ENCODE results near the gene C2. TPM values are rescaled to one million over a fixed set of nuclear protein-coding genes. Genes with fewer than 3 reads are reported as not detected.

C2 gene
- 1 to 10 TPM; 1.6 to 2.1 TPM for total RNA-seq

- DNase-seq, result no peak
- no peak within 1 kb of the TSS for H3K27ac Mint-ChIP-seq
- H3K36me3 Mint-ChIP-seq (ENCODE audit: low read depth), result no peaks in the 10 kb centered on the region
- CTCF ChIA-PET, result no interaction called here
- no peaks in the 10 kb centered on the region for H3K27me3 Mint-ChIP-seq (ENCODE audit: low read depth)
- no peaks in the 10 kb centered on the region for H3K9me3 Mint-ChIP-seq
- intact Hi-C loops (cut with micrococcal nuclease), result no loop called here
- no peak within 1 kb of the TSS for H3K4me3 Mint-ChIP-seq
- no peaks in the 10 kb centered on the region for H3K4me1 Mint-ChIP-seq (ENCODE audit: low read depth)
These were observed at the start of gene C2 for GRCh38 chr6:31927242-31927862. Gene C2 (plus strand): TSS chr6:31927717. CDS start chr6:31927753, 36 bp downstream.

DNA sequence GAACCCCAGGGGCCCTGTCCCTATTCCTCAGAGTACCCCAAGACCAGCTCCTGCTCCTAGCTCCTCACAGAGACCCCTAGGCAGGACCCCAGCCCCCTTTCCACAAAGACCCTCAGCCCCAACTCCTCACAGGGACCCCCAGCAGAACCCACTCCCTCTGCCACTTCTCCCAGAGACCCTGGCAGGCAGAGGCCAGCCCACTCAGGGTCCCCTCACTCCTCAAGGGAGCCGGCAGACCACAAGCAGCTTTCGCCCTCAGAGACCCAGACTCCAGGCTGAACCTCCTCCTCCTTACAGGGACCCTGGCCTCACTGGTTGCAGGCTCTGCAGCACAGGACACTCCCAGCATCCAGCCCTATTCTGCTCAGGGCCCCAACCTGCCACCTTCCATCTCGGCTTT, 49.3 kb upstream of the C2 start:
- Mint-ChIP-seq H3K27ac (no peak overlapping the region), H3K4me3 (no peak overlapping the region)

DNA sequence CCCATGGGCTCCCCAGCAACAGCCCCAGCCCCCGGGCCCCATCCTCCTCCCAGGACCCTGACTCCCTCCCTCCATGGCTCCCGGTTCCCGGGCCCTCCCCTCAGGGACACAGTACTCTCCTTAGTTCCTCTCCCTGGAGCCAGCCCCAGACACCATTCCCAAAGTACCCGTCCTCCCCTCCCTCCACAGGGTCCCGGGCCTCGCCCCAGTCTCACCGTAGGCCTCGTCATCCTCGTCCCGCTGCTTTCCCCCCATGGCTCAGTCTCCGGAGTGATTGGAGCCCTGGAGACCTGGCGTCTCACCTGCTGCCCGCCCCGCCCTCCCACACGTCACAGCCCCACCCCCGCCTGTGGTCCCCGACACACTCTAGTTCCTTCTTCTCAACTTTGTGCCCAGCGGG, 48.8 kb upstream of the C2 start, which contains the start of gene SLC44A4:
SLC44A4 (minus strand) TSS at position 272 of the 400 bp plus-strand sequence; CDS start at position 255, 17 bp downstream.
- Mint-ChIP-seq H3K4me1 (ENCODE audit: low read depth) (no peaks in the 10 kb centered on the region), H3K27me3 (ENCODE audit: low read depth) (no peaks in the 10 kb centered on the region), H3K4me3 (no peak within 1 kb of the TSS), H3K36me3 (ENCODE audit: low read depth) (peaks cover 12% of the 10 kb centered on the region), H3K27ac (no peak within 1 kb of the TSS), H3K9me3 (no peaks in the 10 kb centered on the region)
- DNase-seq, result no peak
- intact Hi-C loops (cut with micrococcal nuclease), result no loop called here
- CTCF ChIA-PET, result no interaction called here

More for the DNA sequence above, 49.3 kb upstream of the C2 start:
- CTCF ChIA-PET, result no interaction called here
- no peak for DNase-seq
- no peaks in the 10 kb centered on the region for H3K9me3 Mint-ChIP-seq
- no peaks in the 10 kb centered on the region for H3K4me1 Mint-ChIP-seq (ENCODE audit: low read depth)
- H3K27me3 Mint-ChIP-seq (ENCODE audit: low read depth), result no peaks in the 10 kb centered on the region
- intact Hi-C loops (cut with micrococcal nuclease), result no loop called here
- H3K36me3 Mint-ChIP-seq (ENCODE audit: low read depth), result peaks cover 12% of the 10 kb centered on the region

- H3K4me1 Mint-ChIP-seq (ENCODE audit: low read depth), result no peaks in the 10 kb centered on the region
- CTCF ChIA-PET, result no interaction called here
- no peak overlapping the region for H3K27ac Mint-ChIP-seq
- no peak for DNase-seq
- H3K4me3 Mint-ChIP-seq, result no peak overlapping the region
- no peaks in the 10 kb centered on the region for H3K27me3 Mint-ChIP-seq (ENCODE audit: low read depth)
- intact Hi-C loops (cut with micrococcal nuclease), result no loop called here
- H3K36me3 Mint-ChIP-seq (ENCODE audit: low read depth), result peaks cover 12% of the 10 kb centered on the region
- no peaks in the 10 kb centered on the region for H3K9me3 Mint-ChIP-seq
These were observed 48.4 kb upstream of the C2 start for GRCh38 chr6:31879143-31879542.

DNA sequence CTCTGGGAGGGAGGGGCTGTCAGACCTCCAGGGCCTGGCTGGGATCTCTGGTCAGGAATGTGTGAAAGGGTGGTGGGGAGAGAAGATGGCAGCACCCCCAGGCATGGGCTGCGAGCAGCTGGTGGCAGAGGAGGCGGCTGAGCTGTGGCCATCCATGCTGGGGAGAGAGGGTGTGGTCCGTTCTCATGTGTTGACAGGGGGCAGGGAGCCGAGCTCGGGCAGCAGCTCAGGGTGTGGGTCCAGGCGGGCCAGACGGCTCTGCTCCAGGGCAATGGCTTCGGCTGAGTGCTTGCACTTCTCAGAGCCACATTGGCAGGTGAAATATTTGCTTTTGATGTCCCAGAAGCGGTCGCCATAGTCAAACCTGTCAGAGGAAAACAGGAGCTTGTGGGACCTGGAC, 47.6 kb upstream of the C2 start:
- DNase-seq, result no peak
- H3K36me3 Mint-ChIP-seq (ENCODE audit: low read depth), result peaks cover 12% of the 10 kb centered on the region
- H3K9me3 Mint-ChIP-seq, result no peaks in the 10 kb centered on the region
- H3K4me1 Mint-ChIP-seq (ENCODE audit: low read depth), result no peaks in the 10 kb centered on the region
- no peaks in the 10 kb centered on the region for H3K27me3 Mint-ChIP-seq (ENCODE audit: low read depth)
- no peak overlapping the region for H3K27ac Mint-ChIP-seq
- CTCF ChIA-PET, result interaction anchor here (0.6 to 1.1 kb wide), 3 partner anchors 9 to 219 kb away, joined by 3 read pairs; partner anchors contain the start of gene C6orf47
- H3K4me3 Mint-ChIP-seq, result no peak overlapping the region
- intact Hi-C loops (cut with micrococcal nuclease), result no loop called here

DNA sequence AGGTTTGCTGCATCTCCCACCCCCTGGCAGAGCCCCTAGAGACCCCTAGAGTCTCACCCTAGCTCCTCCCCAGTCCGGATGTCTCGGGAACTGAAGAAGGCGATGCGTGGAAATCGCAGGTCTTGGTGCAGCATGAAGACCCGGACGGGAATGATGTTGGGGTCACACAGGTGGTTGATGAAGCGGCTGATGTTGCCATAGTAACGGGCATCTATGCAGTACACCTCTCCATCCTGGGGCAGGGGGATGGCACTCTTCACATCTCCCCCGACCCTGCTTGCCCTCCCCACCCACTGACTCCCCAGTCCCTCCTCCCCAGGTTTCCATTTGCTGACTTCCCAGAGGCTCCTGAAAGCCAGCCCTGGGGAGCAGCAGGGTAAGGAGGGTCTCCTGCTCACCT, 46.9 kb upstream of the C2 start:
- CTCF ChIA-PET, result interaction anchor here (0.6 to 1.1 kb wide), 3 partner anchors 8 to 220 kb away, joined by 3 read pairs; partner anchors contain the start of gene C6orf47
- Mint-ChIP-seq H3K27ac (no peak overlapping the region), H3K36me3 (ENCODE audit: low read depth) (peaks cover 12% of the 10 kb centered on the region), H3K4me1 (ENCODE audit: low read depth) (no peaks in the 10 kb centered on the region), H3K9me3 (no peaks in the 10 kb centered on the region), H3K4me3 (no peak overlapping the region), H3K27me3 (ENCODE audit: low read depth) (no peaks in the 10 kb centered on the region)
- no peak for DNase-seq
- intact Hi-C loops (cut with micrococcal nuclease), result no loop called here

DNA sequence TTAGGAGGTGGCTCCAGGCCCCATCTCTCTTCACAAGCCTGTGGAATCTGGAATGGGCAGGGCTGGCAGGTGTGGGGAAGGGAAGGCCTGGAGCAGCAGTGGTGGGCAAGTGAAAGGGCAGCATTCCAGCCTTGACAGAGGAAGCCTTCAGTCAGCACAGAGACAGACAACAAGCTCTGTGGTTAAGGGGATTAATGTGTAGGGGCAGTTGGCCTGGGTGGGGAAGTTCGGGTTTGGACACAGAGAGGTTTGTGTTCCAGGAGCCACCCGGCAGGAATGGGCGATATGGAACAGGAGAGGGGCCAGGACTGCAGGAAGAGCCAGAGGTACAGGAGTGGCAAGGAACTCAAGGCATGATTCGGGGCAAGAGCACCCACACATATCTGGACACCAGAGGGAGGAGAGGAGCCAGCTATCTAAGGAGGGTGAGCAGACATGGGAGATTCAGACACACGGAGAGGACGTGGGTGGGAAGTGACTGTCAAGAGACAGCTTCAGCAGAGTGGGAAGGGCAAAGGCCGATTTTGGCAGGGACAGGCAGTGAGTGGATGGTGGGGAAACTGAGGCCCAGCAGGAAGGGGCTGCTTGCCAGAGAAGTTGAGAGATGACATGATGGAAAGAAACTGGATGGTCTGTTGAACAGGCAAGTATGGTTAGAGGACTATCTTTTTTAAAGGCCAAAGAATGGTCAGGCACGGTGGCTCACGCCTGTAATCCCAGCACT, 46.2 kb upstream of the C2 start:
- CTCF ChIA-PET, result no interaction called here
- Mint-ChIP-seq H3K4me1 (ENCODE audit: low read depth) (no peaks in the 10 kb centered on the region), H3K27me3 (ENCODE audit: low read depth) (no peaks in the 10 kb centered on the region), H3K36me3 (ENCODE audit: low read depth) (peaks cover 15% of the 10 kb centered on the region), H3K4me3 (no peak overlapping the region), H3K9me3 (no peaks in the 10 kb centered on the region), H3K27ac (no peak overlapping the region)
- intact Hi-C loops (cut with micrococcal nuclease), result no loop called here
- DNase-seq, result no peak

- Mint-ChIP-seq H3K9me3 (no peaks in the 10 kb centered on the region), H3K36me3 (ENCODE audit: low read depth) (peaks cover 18% of the 10 kb centered on the region), H3K4me3 (no peak overlapping the region), H3K4me1 (ENCODE audit: low read depth) (no peaks in the 10 kb centered on the region), H3K27ac (no peak overlapping the region), H3K27me3 (ENCODE audit: low read depth) (no peaks in the 10 kb centered on the region)
- intact Hi-C loops (cut with micrococcal nuclease), result no loop called here
- DNase-seq, result no peak
- CTCF ChIA-PET, result no interaction called here
These were observed 45.2 kb upstream of the C2 start for GRCh38 chr6:31882344-31882743.

DNA sequence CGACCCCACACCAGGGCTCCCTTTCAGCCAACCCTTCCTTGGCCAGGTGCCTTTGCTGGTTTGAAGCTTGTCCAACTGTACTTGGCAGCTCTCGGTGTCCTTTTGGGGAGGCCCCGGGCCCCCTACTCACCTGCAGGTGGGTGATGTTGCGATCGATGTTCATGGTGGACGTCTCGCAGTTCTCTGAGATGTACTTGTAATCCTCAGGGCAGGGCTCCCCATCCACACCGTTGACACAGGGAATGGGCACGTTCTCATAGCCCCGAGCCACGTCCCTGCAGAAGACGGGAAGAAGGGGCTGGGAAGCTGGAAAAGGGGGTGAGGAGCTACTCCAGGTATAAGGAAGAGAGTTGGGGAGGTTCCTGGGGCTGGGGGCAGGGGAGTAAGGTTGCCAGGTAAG, 43.8 kb upstream of the C2 start:
- intact Hi-C loops (cut with micrococcal nuclease), result no loop called here
- CTCF ChIA-PET, result interaction anchor here (0.9 to 1.0 kb wide), 2 partner anchors 69 to 173 kb away, joined by 3 read pairs; no protein-coding TSS in a partner anchor
- Mint-ChIP-seq H3K36me3 (ENCODE audit: low read depth) (peaks cover 19% of the 10 kb centered on the region), H3K27ac (no peak overlapping the region), H3K4me3 (no peak overlapping the region), H3K4me1 (ENCODE audit: low read depth) (no peaks in the 10 kb centered on the region), H3K27me3 (ENCODE audit: low read depth) (no peaks in the 10 kb centered on the region), H3K9me3 (no peaks in the 10 kb centered on the region)
- no peak for DNase-seq

DNA sequence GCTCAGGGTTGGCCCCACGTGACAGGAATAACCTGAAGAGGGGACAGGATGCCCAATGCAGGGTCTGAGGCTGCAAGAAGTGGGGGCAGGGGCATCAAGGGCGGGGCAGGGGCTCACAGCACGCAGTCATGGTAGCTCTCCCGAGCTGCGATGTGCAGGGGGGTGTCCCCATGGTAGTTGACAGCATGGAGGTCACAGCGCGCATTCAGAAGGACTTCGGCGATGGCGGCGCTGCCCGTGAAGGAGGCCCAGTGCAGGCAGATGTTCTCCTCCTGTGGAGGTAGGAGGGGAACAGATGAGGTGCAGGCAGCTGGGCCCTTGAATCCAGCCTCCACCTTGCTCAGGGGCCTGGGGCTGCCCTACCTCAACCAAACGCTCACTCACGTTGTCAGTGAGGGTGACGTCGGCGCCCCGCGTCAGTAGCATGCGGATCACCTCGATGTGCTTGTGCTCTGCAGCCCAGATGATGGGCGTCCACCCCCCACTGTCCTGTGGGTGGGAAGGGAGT, 42.9 kb upstream of the C2 start:
- CTCF ChIA-PET, result no interaction called here
- H3K27ac Mint-ChIP-seq, result no peak overlapping the region
- peaks cover 23% of the 10 kb centered on the region for H3K36me3 Mint-ChIP-seq (ENCODE audit: low read depth)
- H3K9me3 Mint-ChIP-seq, result no peaks in the 10 kb centered on the region
- H3K4me1 Mint-ChIP-seq (ENCODE audit: low read depth), result no peaks in the 10 kb centered on the region
- intact Hi-C loops (cut with micrococcal nuclease), result no loop called here
- H3K27me3 Mint-ChIP-seq (ENCODE audit: low read depth), result no peaks in the 10 kb centered on the region
- H3K4me3 Mint-ChIP-seq, result no peak overlapping the region
- DNase-seq, result no peak

GRCh38 chr6:31886541-31886991, 41.0 kb upstream of the C2 start:
- H3K27me3 Mint-ChIP-seq (ENCODE audit: low read depth), result no peaks in the 10 kb centered on the region
- H3K36me3 Mint-ChIP-seq (ENCODE audit: low read depth), result peaks cover 23% of the 10 kb centered on the region
- no peak overlapping the region for H3K4me3 Mint-ChIP-seq

GRCh38 chr6:31887173-31888007, 40.1 kb upstream of the C2 start:
- H3K27ac Mint-ChIP-seq, result no peak overlapping the region
- H3K4me3 Mint-ChIP-seq, result no peak overlapping the region
- no peaks in the 10 kb centered on the region for H3K4me1 Mint-ChIP-seq (ENCODE audit: low read depth)
- intact Hi-C loops (cut with micrococcal nuclease), result no loop called here
- CTCF ChIA-PET, result interaction anchor here (0.5 to 0.8 kb wide), 5 partner anchors 12 to 175 kb away, joined by 3 read pairs; no protein-coding TSS in a partner anchor
- no peaks in the 10 kb centered on the region for H3K9me3 Mint-ChIP-seq
- no peaks in the 10 kb centered on the region for H3K27me3 Mint-ChIP-seq (ENCODE audit: low read depth)
- peaks cover 20% of the 10 kb centered on the region for H3K36me3 Mint-ChIP-seq (ENCODE audit: low read depth)
- no peak for DNase-seq

More at GRCh38 chr6:31886541-31886991, 41.0 kb upstream of the C2 start:
- no peak for DNase-seq
- Mint-ChIP-seq H3K4me1 (ENCODE audit: low read depth) (no peaks in the 10 kb centered on the region), H3K27ac (no peak overlapping the region), H3K9me3 (no peaks in the 10 kb centered on the region)
- intact Hi-C loops (cut with micrococcal nuclease), result no loop called here
- CTCF ChIA-PET, result no interaction called here

All from activated naive CD4-positive, alpha-beta T cell treated with anti-CD3 and anti-CD28 coated beads for 36 hours (primary cell).